ENCODE results near the gene AFAP1L1.

DNA sequence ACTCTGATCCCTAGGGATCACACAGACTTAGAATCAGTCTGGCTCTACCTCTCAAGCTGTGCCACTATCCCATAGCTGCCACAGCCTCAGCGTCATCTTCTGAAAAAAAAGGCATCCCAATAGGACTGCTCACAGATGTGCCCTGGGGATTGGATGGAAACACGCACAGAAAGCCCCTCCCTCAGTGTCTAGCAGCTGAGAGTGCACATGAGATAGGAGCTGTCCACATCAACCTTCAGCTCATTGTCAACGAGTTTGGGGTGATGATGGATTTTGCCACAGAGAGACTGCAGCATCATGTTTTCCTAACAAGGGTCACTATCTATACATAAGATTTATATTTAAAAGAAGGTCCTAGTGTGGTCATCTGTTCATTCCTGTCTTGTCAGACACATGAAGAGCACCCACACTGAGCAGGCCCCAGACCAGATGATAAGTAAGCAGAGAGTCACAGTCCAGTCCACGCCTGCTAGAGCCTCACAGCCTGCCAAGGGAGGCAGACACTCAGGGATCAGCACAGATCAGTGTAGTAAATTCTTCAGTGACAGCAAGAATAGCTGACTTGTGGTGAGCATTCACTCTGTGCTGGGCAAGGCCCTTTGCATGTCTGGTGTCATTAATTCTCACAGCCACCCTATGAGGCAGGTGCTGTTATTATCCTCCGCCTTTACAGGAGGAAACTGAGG is 25.8 kb downstream of the AFAP1L1 start:
- TF ChIP-seq, protein P1, sequence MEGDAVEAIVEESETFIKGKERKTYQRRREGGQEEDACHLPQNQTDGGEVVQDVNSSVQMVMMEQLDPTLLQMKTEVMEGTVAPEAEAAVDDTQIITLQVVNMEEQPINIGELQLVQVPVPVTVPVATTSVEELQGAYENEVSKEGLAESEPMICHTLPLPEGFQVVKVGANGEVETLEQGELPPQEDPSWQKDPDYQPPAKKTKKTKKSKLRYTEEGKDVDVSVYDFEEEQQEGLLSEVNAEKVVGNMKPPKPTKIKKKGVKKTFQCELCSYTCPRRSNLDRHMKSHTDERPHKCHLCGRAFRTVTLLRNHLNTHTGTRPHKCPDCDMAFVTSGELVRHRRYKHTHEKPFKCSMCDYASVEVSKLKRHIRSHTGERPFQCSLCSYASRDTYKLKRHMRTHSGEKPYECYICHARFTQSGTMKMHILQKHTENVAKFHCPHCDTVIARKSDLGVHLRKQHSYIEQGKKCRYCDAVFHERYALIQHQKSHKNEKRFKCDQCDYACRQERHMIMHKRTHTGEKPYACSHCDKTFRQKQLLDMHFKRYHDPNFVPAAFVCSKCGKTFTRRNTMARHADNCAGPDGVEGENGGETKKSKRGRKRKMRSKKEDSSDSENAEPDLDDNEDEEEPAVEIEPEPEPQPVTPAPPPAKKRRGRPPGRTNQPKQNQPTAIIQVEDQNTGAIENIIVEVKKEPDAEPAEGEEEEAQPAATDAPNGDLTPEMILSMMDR (tag by site-specific recombination; IDR thresholded peaks at IDR 0.05): no peak
- TF ChIP-seq ZBTB7A (tag by site-specific recombination; IDR thresholded peaks at IDR 0.05; ENCODE audit: low read depth) (no peak), ZBTB48 (tag by site-specific recombination; IDR thresholded peaks at IDR 0.05) (no peak), ZNF776 (tag by site-specific recombination; IDR thresholded peaks at IDR 0.05; ENCODE audit: borderline replicate concordance) (no peak), PRDM1 (tag by site-specific recombination; IDR thresholded peaks at IDR 0.05) (no peak), HOXA7 (CRISPR knock-in tag; IDR thresholded peaks at IDR 0.05; ENCODE audit: borderline replicate concordance) (no peak)
- TF ChIP-seq, protein P2, sequence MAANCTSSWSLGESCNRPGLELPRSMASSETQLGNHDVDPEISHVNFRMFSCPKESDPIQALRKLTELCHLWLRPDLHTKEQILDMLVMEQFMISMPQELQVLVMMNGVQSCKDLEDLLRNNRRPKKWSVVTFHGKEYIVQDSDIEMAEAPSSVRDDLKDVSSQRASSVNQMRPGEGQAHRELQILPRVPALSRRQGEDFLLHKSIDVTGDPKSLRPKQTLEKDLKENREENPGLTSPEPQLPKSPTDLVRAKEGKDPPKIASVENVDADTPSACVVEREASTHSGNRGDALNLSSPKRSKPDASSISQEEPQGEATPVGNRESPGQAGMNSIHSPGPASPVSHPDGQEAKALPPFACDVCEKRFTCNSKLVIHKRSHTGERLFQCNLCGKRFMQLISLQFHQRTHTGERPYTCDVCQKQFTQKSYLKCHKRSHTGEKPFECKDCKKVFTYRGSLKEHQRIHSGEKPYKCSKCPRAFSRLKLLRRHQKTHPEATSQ (tag by site-specific recombination; IDR thresholded peaks at IDR 0.05): no peak

Measured in HEK293 (cell line).